ENCODE data around the gene CBLB.
A peak's percentile ranks its signal among the peaks of the same experiment; 100 is the strongest.

The CBLB gene

GRCh38 chr3:105868742-105869530, at the start of gene CBLB:
TSS of gene CBLB (minus strand) at chr3:105869012. CDS start at chr3:105867577, 1,435 bp downstream.
- peak; percentile 97 for DNase-seq

GRCh38 chr3:105916767-105917166, 48.0 kb upstream of the CBLB start:
- DNase-seq, result no peak

- no peak for DNase-seq
These were observed 46.7 kb upstream of the CBLB start for GRCh38 chr3:105915524-105915923.

- no peak for DNase-seq
These were observed 44.8 kb upstream of the CBLB start for GRCh38 chr3:105913616-105914015.

- no peak for DNase-seq
These were observed 44.1 kb upstream of the CBLB start for GRCh38 chr3:105912891-105913290.

- DNase-seq, result no peak
These were observed 42.7 kb upstream of the CBLB start for GRCh38 chr3:105911496-105911895.

- peak; percentile 5 for DNase-seq
These were observed 39.0 kb upstream of the CBLB start for GRCh38 chr3:105907777-105908176.

GRCh38 chr3:105906836-105907235, 38.0 kb upstream of the CBLB start:
- DNase-seq, result peak; percentile 90

- DNase-seq, result no peak
These were observed 37.5 kb upstream of the CBLB start for GRCh38 chr3:105906345-105906744.

- peak; percentile 36 for DNase-seq
These were observed 36.5 kb upstream of the CBLB start for GRCh38 chr3:105905328-105905727.

GRCh38 chr3:105904678-105905284, 36.0 kb upstream of the CBLB start:
- peak; percentile 21 for DNase-seq

- peak; percentile 27 for DNase-seq
These were observed 35.4 kb upstream of the CBLB start for GRCh38 chr3:105904251-105904650.

GRCh38 chr3:105899516-105899915, 30.7 kb upstream of the CBLB start:
- DNase-seq, result peak; percentile 91

- no peak for DNase-seq
These were observed 22.3 kb upstream of the CBLB start for GRCh38 chr3:105891101-105891500.

- DNase-seq, result no peak
These were observed 20.1 kb upstream of the CBLB start for GRCh38 chr3:105888621-105889579.

GRCh38 chr3:105885256-105885655, 16.4 kb upstream of the CBLB start:
- DNase-seq, result no peak

GRCh38 chr3:105883798-105884377, 15.1 kb upstream of the CBLB start:
- no peak for DNase-seq

GRCh38 chr3:105880681-105881290, 12.0 kb upstream of the CBLB start:
- DNase-seq, result no peak

GRCh38 chr3:105878061-105878460, 9.2 kb upstream of the CBLB start:
- peak; percentile 29 for DNase-seq

GRCh38 chr3:105877336-105877910, 8.6 kb upstream of the CBLB start:
- DNase-seq, result no peak

GRCh38 chr3:105876780-105877327, 8.0 kb upstream of the CBLB start:
- no peak for DNase-seq

Data from fibroblast of skin of right biceps (primary cell).